HG02571 (cell line): ENCODE results near the gene ILDR2.
A peak's percentile ranks its signal among the peaks of the same experiment; 100 is the strongest.
"Not testable (repeated sequence)": the region's sequence is repeated elsewhere in the genome, so short reads cannot be mapped to it uniquely, and the experiment has no call there.

Experiments used
- ATAC-seq: cut with Tn5 transposase; IDR thresholded peaks from one replicate; pipeline ENCODE4 v1.9.1; 2021; ENCODE audit warnings: mild to moderate bottlenecking, moderate library complexity; ENCODE audit not compliant: unreplicated experiment

The ILDR2 gene

GRCh38 chr1:166895766-166896165 is 79.6 kb downstream of the ILDR2 start:
- no peak for ATAC-seq

- ATAC-seq, result no peak
These were observed 85.6 kb downstream of the ILDR2 start for GRCh38 chr1:166889776-166890175.

- ATAC-seq, result no peak
These were observed 86.8 kb downstream of the ILDR2 start for GRCh38 chr1:166888373-166889111.

- no peak for ATAC-seq
These were observed 90.4 kb downstream of the ILDR2 start for GRCh38 chr1:166884971-166885370.

- ATAC-seq, result no peak
These were observed 91.2 kb downstream of the ILDR2 start for GRCh38 chr1:166884040-166884642.

GRCh38 chr1:166882893-166883292 is 92.4 kb downstream of the ILDR2 start:
- no peak for ATAC-seq

GRCh38 chr1:166878173-166878917 is 97.0 kb downstream of the ILDR2 start:
- not testable (repeated sequence) for ATAC-seq

- ATAC-seq, result peak; percentile 0
These were observed 98.9 kb downstream of the ILDR2 start for GRCh38 chr1:166876540-166876838.

- peak; percentile 88 for ATAC-seq
These were observed 99.4 kb downstream of the ILDR2 start, which contains the start of gene TADA1 for GRCh38 chr1:166875734-166876539. TSS of gene TADA1 (minus strand) at chr1:166876264. CDS start at chr1:166876233, 31 bp downstream.

- no peak for ATAC-seq
These were observed 100.0 kb downstream of the ILDR2 start for GRCh38 chr1:166875302-166875733.

GRCh38 chr1:166874464-166874863 is 100.9 kb downstream of the ILDR2 start:
- ATAC-seq, result no peak

GRCh38 chr1:166870584-166870983 is 104.8 kb downstream of the ILDR2 start:
- no peak for ATAC-seq

- ATAC-seq, result no peak
These were observed 105.8 kb downstream of the ILDR2 start for GRCh38 chr1:166869318-166870099.

GRCh38 chr1:166868639-166869038 is 106.7 kb downstream of the ILDR2 start:
- no peak for ATAC-seq

- ATAC-seq, result no peak
These were observed 109.4 kb downstream of the ILDR2 start for GRCh38 chr1:166865926-166866325.

- no peak for ATAC-seq
These were observed 115.7 kb downstream of the ILDR2 start for GRCh38 chr1:166859597-166859996.

GRCh38 chr1:166858726-166859419 is 116.5 kb downstream of the ILDR2 start:
- no peak for ATAC-seq
